GM19240 (cell line): ENCODE results near the gene BCL2L11.

Source experiments
- DNase-seq: peaks from one replicate; pipeline ENCODE4 v3.0.0; 2011; ENCODE audit warnings: low spot score; ENCODE audit not compliant: insufficient read length

BCL2L11 gene

DNA sequence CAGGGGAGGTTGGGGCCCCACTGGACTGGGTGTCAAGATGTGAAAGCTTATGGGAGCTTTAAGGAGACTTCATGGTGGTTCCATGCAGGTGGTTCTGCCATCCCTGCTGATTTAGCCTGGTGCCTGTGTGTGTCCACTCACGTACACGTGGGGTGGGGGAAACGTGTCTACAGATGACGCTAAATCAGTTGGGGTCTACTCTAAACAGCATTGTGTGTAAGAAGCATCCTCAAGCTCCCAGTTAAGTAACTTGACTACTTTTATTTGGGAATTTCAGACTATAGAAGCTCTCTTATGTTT, 47.1 kb downstream of the BCL2L11 start:
- DNase-seq = no peak

DNA sequence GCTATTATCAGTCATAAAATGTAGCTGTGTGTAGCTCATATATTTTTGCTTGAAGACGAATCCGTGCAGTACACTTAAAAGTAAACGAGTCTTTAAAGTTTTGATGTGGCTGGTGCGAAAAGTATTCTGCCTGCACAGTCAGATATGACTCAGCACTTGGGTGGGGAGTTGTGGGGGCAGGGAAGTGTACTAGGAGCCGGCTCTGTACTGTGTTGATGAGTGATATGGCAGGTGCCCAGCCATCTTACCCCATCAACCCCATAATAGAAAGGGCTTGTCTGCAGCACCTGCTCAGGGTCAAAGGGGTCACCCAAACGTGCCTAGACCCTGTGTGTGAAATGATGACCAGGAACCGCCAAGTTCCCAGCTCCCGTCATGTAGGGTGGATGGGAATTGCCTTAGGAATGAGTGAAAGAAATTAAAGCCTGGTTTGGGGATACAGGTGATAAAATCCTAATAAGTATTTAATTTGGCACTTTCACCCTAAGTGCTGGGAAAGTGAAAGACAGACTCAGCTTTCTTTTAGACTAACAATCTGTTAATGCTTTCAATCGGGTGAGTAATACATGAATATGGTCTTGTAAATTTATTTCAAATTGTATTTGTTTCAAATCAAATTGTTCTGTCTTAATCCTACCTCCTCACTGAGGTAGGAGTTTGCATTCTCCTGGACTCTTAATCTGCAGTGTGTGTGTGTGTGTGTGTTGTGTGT, 48.0 kb downstream of the BCL2L11 start:
- DNase-seq = peak; percentile 41

DNA sequence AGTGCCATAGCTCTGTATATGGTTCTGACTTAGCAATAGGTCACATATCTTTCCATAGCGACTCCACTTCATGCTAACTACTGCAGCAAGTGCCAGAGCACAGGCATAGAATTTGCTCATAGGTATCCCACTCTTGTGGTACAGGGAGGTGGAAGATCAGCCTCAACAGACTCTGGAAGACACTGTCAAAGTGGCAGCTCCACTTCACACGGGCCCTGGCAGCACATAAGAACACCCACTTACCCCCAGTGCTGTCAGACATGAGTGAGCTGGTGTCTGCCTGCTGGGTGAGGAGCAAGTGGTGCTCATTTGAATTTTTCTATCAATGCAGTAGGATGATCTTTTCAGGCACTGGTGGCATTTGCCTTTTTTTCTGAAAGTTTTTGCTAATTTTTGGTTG, 48.6 kb downstream of the BCL2L11 start:
- no peak for DNase-seq

DNA sequence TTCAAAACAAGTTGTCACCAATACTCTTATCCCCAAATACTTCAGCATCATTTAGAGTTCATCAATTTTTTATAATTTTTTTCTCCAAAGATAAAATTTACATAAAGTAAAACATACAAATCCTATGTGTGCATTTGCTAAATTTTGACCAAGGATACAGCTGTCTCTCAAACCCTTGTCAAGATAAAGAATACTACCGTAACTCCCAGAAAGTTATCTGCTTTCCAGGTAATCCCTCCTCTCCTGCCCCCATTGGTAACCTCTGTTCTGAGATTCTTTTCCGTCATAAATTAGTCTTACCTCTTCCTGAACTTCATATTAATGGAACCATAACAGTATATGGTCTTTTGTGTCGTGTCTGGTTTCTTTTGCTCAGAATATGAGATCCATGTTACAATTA, 49.2 kb downstream of the BCL2L11 start:
- no peak for DNase-seq

DNA sequence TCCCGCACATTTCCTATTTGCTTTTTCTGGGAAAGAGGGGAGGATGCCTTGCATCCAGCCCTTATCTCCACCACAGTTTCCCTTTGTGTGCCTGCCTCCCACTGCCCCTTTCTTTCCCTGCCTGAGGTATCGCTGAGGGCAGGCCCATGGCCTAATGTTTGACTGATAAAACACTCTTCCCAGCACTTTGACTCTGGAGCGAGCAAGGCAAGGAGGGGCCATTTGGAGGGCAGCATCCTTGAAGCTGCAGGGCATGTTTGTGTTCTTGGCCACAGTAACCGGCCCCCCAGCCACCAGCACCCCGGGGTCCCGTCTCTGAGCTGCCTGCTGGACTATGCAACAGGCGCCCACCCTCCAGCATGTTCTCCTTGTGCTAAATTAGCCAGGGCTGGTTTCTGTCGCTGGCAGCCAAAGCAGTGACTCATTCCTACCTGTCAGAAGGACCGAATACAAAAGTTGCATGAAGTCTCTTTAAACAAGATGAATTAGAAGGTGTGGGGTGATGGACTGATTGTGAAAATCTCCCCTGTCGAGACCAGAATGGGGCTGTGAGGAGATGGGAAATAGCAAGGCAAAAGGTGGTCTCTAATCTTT, 50.7 kb downstream of the BCL2L11 start:
- no peak for DNase-seq

DNA sequence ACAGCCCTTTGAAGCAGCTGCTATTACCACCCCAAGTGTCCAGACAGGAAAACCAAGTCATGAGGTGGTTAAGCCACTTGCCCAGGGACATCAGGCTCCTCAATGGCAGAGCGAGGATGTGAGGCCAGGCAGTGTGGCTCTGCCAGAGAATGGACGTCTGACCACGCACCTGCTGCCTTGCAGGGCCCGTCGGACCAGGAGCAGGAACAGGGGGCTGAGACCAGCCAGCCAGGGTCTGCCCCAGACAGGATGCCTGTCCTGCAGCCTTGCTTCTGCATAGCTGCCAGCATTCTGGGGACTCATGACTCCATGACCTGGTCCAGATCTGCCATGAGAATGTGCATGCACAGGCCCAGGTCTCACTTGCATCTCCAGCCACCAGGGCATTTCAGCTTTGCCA, 52.0 kb downstream of the BCL2L11 start:
- no peak for DNase-seq

DNA sequence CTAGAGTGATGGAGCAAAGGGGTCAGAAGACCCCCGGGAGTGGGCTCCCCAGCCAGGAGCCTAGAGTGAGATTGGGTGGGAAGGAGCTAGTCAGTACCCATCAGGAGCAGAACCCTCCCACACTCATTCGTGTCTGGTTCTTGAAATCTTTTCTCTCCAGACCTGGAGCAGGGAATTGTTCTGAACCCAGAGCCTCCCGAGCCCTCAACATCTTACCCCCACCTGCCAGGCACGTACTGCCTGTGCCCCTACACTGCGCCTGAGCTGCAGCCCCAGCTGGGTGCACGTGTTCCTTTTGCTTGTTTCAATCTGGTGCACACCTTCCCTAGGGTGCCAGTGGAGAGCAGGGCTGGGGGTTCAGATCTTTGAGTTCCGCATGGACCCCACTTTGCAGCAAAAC, 52.6 kb downstream of the BCL2L11 start:
- no peak for DNase-seq

DNA sequence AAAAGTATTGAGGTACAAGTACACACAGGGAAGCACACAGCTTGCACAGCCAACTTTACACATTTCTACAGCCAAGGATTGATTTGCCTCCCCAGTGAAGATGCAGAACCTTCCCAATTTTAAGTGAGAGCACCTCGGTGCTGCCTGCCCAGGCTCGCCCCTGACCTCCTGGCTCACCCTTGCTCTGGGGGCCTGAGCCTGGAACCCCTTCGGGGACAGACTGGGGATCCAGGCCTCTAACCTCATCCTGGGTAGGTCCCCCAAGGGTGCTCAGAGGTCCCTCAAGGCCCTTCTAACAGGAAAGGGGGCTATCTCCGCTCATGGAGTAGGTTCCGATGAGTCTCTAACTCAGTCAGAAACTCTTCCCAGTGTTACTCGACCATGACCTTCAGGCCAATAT, 53.1 kb downstream of the BCL2L11 start:
- DNase-seq = no peak

DNA sequence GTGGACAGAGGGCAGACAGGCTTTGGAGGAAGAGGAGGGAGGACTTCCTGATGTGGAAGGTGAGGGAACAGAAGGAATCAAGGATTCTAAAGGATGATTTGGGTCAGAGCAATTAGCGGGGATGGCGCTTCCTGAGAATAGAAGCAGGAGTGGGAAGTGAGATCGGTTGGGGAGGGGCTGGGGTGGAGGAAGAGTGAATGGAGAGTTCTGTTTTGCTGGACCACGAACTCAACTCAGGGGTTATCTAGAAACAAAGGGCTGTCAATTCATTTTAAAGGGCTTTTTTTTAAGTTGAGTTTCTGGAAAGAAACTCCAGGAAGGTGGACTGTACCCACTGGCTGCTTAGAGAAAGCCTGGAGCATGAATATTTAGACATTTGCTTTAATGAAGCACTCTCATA, 54.9 kb downstream of the BCL2L11 start:
- DNase-seq = no peak

DNA sequence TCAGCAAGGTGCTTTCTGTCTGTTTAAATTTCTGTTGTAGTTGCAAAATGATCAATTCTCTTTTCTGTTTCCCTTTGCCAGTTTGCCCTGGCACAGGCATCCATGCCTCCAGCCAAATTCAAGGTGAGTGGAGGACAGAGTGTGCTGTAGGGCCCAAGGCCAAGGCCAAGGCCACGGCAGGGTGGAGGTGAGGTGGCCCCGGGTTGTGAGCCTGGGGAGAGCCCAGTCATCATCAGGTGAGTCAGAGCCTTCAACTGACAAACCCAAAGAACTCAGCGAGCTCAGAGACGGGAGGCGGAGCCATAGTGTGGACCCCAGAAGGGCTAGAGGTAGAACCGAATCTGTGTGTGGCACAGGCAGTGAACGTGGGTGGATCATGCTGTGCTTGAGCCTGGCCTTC, 55.7 kb downstream of the BCL2L11 start:
- DNase-seq = no peak

DNA sequence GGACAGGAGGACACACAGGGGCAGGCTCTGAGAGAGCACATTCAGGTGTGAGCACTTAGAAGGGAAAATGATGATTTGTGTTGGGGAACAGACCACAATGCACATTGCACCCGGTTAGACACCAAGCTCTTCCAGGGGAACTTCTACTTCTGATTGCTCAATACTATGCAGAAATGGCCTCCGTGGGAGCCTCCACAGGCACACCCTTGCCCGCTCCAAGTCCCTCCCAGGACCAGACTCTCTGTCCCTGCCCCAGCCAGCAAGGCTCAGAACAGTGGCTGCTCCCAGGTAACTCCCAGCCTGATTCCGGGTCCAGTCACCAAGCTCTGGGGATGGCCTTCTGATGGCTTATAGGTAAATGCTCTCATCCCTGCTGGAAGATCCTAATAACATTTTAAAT, 56.2 kb downstream of the BCL2L11 start:
- no peak for DNase-seq

DNA sequence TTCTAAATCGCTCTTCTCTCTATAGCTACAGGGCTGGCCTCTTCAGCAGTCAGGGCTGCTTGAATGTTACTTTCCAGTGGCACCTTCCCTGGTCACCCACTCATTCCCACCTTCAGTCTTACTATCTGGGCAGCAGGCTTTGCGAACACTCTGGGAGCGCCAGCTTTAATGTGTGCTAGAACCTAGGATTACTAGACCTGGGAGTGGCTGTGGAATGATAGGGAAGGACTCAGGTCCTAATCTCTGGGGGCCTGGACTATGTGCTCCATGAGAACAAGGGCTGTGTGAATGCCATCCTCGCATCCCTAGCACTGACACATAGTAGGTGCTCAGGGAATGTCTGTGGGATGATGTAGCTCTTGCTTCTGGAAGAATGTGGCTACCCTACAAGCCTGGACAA, 57.6 kb downstream of the BCL2L11 start:
- DNase-seq = no peak

DNA sequence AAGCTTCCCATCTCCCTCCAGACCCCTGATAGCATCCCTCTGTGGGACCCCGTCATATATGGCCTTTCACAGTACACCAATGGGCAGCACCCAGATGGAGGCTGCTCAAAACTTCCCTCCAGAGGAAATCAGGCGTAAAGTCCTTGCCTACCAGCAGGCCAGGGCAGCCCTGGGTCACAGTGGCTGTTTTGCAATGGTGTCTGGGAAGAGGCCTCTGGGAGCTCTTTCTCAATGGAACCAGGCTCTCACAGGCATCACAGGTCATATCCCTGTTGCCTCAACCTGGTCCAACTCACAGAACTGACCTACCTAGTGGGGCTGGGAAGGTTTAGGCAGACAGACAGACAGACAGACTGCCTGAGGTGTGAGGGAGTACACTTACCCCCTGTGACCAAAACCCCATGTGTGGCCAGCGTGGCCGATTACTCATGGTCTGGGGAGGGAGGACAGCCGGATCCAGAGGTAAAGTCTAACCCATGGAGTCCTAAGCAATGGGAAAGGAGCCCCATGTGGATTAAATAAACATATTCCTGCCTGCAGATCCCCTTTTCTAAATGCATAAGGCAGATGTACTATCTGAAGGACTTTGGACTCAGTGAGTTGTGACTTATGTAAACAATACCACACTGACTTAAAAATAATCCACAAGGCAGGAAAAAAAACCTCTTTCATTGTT, 58.2 kb downstream of the BCL2L11 start:
- DNase-seq = no peak

DNA sequence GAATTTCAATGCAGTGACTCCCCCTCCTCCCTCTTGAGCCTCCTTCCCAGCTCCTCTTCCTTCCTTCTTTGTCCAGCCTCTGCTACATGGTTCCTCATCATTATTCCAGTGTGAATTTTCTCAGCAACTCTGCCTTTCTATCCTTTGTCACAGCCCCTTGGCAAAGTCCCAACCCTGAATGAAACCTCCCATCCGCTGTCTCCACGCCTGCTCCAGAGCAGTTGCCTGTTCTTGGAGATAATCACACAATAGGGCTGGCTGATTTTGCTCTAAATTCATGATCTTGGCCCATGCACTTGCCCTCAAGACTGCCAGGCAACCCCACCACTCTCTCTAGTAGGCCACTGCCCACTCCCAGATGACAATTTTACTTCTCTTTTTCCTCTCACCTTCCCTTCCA, 61.4 kb downstream of the BCL2L11 start:
- DNase-seq = no peak

DNA sequence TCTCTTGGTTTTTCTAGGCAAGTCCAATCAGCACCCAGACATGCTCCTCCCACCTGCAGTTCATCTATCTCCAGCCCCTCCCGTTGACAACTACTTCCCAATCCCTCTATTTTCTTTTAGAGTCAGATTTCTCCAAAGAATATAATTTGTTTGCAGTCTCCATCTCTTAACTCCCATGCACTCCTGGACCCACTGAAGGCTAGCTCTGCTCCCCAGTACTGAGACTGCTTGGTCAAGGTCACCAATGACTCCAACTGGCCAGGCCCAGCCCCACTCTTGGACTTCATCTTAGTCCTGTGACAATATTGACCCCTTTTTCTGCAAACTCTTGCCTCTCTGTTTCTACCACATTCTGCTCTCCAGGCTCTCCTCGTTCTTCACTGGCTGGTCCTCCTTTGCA, 62.0 kb downstream of the BCL2L11 start:
- DNase-seq = no peak

DNA sequence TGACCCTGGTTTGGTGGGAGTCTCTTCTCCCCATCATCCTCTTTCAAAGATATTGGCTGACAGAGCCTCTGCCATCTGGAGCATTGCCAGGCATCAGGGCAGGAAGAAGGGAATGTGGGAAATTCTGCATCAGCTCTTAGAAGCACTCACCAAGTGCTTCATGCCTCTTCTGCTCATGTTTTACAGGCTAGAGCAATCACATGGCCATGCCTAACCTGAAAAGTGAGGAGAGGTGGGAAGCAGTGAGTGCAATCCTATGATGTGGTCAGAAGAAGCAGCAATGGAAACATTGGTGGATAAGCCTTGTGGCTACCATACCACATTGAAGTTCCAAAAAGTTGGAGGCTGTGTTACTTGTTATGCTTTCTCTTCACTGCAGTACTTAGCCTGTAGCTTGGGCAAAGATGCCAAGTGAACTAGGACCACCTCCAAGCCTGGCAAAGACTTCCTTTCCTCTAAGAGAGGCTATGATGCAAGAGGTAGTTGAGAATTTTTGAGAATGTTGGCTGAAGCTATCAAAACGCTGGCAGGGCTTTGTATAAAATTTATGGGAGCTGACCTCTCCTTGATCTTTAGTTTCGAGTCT, 64.1 kb downstream of the BCL2L11 start:
- no peak for DNase-seq

DNA sequence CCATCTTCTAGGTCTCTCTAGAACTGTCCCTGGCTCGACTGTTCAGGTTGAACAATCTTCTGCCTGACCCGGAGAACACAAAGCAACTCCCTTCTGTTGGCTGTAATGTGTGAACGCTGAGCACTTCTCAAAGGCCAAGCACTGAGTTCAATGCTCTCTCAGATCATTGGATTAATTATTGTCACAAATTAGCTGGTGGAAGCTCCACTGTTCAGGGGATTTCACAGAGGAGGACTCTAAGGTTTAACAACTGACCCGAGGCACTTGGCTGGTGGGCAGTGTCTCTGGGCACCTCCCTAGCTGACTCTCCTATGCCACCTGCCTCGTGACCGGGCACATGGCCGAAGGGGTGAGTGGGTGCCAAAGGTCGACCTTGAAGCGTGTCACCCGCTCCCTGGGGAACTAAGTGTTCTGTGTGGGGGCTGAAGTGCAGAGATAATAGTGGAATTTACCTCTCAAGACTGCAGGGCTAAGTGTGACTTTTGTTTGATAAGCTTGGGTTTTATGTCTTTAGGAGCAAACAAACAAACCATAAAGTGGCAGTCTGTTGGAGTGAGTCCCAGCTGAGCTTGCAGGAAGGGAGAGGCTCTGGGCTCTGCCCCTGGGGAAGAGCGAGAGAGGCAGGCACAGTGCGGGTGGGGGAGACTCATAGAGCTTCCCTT, 64.8 kb downstream of the BCL2L11 start:
- no peak for DNase-seq

DNA sequence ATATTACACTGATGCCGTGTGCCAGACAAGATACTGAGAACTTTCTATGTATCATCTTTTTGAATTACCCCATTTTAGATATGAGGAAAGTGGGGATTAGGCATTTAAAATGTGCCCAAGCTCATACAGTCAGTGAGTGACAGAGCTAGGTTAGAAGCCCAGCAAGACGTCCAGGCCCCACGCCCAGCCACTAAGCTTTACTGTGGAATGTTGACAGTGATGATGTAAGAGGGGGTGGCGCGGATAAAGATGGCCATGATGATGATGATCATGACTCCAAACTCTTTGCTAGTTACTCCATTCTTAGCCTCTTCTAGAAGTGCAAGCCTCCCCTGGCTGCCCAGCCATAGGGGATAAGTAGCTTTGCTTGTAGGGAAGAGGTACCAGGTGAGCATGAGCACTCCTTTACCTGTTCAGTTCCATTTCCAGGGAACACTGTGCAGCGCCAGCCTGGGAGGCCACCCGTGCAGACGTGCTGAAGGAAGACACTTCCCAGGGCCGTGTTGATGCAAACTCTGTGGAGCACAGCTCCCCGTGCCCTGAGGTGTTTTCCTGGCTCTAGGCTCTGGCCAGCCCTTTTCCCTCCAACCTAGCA, 65.5 kb downstream of the BCL2L11 start:
- DNase-seq = no peak

DNA sequence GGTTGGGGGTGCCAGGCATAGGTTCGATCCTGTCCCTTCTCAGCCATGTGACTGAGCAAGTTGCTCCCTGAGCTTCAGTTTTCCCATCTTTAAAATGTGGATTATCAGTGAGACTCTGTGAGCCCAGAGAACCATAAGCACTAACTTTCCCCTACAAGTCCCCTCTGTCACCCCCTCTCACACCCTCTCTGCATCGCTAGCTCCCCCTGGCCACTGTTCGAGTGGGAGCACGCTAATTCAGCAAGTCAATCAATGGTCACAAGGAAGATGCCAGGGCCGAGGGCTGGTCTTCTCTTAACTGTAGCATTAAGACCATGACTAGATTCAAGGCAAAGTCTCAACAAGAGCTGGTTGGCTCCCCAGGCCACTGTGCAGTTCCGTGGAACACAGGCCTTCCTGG, 66.2 kb downstream of the BCL2L11 start:
- DNase-seq = no peak

DNA sequence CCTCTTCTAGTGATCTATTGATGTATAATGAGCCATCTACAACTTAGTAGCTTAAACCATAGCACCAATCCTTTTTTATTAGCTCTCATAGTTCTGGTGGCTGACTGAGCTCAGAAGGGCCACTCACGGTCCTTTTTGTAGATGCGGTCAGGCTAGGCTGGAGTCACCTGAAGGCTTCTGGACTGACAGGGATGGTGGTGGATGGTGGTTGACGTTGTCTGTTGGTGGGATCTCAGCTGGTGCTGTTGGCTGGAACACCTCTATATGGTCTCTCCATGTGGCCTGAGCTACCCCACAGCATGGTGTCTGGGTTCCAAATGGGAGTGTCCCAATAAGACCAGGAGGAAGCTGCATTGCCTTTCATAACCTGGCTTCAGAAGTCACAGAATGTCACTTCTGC, 68.0 kb downstream of the BCL2L11 start:
- no peak for DNase-seq

DNA sequence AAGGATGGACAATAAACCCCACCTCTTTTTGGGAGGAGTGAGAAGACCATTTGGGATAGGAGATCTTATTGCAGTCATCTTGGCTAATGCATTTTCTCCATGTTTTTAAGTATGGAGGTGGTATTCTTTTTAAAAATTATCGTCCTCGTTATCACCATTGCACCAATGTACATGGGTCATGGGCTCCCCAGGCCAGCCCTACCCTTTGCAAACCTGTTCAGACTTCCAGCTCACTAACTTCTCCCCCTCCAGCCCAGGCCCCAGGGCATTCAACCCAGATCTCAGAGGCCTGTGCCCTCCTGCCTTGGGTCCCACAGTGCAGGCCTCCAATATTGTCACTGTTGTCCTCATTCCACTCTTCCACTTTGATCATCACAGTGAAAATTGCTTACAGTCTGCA, 68.4 kb downstream of the BCL2L11 start:
- no peak for DNase-seq
